CD4-positive, alpha-beta memory T cell (primary cell): ENCODE data around the gene AMDHD2. TPM values are rescaled to one million over a fixed set of nuclear protein-coding genes. Genes with fewer than 3 reads are reported as not detected.

Source experiments
- CTCF ChIA-PET: fragments of 350-600 bp; sonication (Branson Sonifier 250); formaldehyde crosslinking; loops from one replicate; lab custom pipeline; 2021; ENCODE audit warnings: inconsistent platforms; ENCODE audit not compliant: partially characterized antibody; lab: Charles Lee
- POLR2A ChIA-PET: fragments of 350-600 bp; sonication (Branson Sonifier 250); formaldehyde crosslinking; loops from one replicate; lab custom pipeline; 2021; ENCODE audit not compliant: partially characterized antibody; lab: Charles Lee
- DNase-seq, 5 donors: peaks; one replicate each; pipeline versions ENCODE4 v3.0.0 to v3.0.0-alpha.2; 2020 to 2022; ENCODE audit warnings: mixed read lengths in 1 of 5
- H3K27ac ChIP-seq: one replicate; pipeline ENCODE4 v1.7.0; 2013; ENCODE audit warnings: low read depth, low read length
- H3K27me3 ChIP-seq: 2 replicates; pipeline ENCODE4 v1.7.0; 2013; ENCODE audit warnings: mild to moderate bottlenecking, low read length, moderate library complexity; ENCODE audit not compliant: insufficient read depth
- H3K36me3 ChIP-seq: 2 replicates; pipeline ENCODE4 v1.7.0; 2013; ENCODE audit warnings: mild to moderate bottlenecking, low read length, moderate library complexity; ENCODE audit not compliant: insufficient read depth
- H3K4me1 ChIP-seq: 2 replicates; pipeline ENCODE4 v1.7.0; 2013; ENCODE audit warnings: mild to moderate bottlenecking, low read length, moderate library complexity; ENCODE audit not compliant: insufficient read depth
- H3K4me3 ChIP-seq, 2 donors: one replicate each; pipeline ENCODE4 v1.7.0; 2013; ENCODE audit warnings: low read length in 2 of 2, mild to moderate bottlenecking in 1 of 2
- H3K9me3 ChIP-seq, 2 donors: one replicate each; pipeline ENCODE4 v1.7.0; 2013; ENCODE audit warnings: low read length in 2 of 2, control low read depth in 1 of 2; ENCODE audit not compliant: control insufficient read depth in 1 of 2
- H3K27ac Mint-ChIP-seq, 7 donors: one replicate each; pipeline ENCODE4 v1.8.0; 2020 to 2021; ENCODE audit warnings: mixed read lengths in 7 of 7, mild to moderate bottlenecking in 6 of 7, inconsistent platforms in 3 of 7, moderate library complexity in 3 of 7
- H3K27me3 Mint-ChIP-seq, 2 donors: one replicate each; pipeline ENCODE4 v1.8.0; 2020 to 2021; ENCODE audit warnings: mixed read lengths in 2 of 2
- H3K36me3 Mint-ChIP-seq, 2 donors: one replicate each; pipeline ENCODE4 v1.8.0; 2020 to 2021; ENCODE audit warnings: mixed read lengths in 2 of 2, inconsistent platforms in 1 of 2, mild to moderate bottlenecking in 1 of 2
- H3K4me1 Mint-ChIP-seq, 4 donors: one replicate each; pipeline ENCODE4 v1.8.0; 2020 to 2021; ENCODE audit warnings: mixed read lengths in 4 of 4, mild to moderate bottlenecking in 1 of 4
- H3K4me3 Mint-ChIP-seq, 8 donors: one replicate each; pipeline ENCODE4 v1.8.0; 2020 to 2021; ENCODE audit warnings: mixed read lengths in 8 of 8, mild to moderate bottlenecking in 7 of 8, moderate library complexity in 6 of 8, inconsistent platforms in 3 of 8
- H3K9me3 Mint-ChIP-seq, 8 donors: one replicate each; pipeline ENCODE4 v1.8.0; 2020 to 2021; ENCODE audit warnings: mixed read lengths in 8 of 8, mild to moderate bottlenecking in 5 of 8, inconsistent platforms in 3 of 8, moderate library complexity in 1 of 8
- intact Hi-C: fragments of 100-400 bp; cut with micrococcal nuclease; formaldehyde crosslinking; loops from one replicate; pipeline ENCODE4 v1.15.1; 2023
- polyA plus RNA-seq, 2 donors: library from polyadenylated mRNA; unstranded; fragments of 300-500 nt; fragmentation: Illumina TruSeq; gene quantifications; one replicate each; pipeline ENCODE4 v1.2.3, GENCODE V29; 2021
- total RNA-seq, 2 experiments: library from RNA; stranded (reverse); gene quantifications; one replicate each; pipeline ENCODE4 v1.2.3, GENCODE V29; 2021

AMDHD2 gene
- total and polyA plus RNA-seq, 4 experiments from 2014 or later, result 17.0 to 121 (median 68.1) TPM

DNA sequence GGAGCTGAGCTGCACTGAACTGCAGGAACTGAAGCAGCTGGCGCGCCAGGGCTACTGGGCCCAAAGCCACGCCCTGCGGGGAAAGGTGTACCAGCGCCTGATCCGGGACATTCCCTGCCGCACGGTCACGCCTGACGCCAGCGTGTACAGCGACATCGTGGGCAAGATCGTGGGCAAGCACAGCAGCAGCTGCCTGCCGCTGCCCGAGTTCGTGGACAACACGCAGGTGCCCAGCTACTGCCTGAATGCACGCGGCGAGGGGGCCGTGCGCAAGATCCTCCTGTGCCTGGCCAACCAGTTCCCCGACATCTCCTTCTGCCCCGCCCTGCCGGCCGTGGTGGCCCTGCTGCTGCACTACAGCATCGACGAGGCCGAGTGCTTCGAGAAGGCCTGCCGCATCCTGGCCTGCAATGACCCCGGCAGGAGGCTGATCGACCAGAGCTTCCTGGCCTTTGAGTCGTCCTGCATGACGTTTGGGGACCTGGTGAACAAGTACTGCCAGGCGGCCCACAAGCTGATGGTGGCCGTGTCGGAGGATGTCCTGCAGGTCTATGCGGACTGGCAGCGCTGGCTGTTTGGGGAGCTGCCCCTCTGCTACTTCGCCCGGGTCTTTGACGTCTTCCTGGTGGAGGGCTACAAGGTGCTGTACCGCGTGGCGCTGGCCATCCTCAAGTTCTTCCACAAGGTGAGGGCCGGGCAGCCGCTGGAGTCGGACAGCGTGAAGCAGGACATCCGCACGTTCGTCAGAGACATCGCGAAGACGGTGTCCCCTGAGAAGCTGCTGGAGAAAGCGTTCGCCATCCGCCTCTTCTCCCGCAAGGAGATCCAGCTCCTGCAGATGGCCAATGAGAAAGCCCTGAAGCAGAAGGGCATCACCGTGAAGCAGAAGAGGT, 23.7 kb upstream of the AMDHD2 start:
- Mint-ChIP-seq H3K27ac (no peak overlapping the region), H3K27me3 (no peaks in the 10 kb centered on the region), H3K36me3 (peaks cover 6% of the 10 kb centered on the region in 2 donors), H3K9me3 (no peaks in the 10 kb centered on the region), H3K4me1 (no peaks in the 10 kb centered on the region), H3K4me3 (no peak overlapping the region)
- intact Hi-C loops, result no loop called here
- CTCF ChIA-PET, result interaction anchor here (1.0 to 4.4 kb wide), 2 partner anchors 10 to 302 kb away, joined by 3 to 17 read pairs; no protein-coding TSS in a partner anchor
- Histone ChIP-seq H3K27ac (no peak overlapping the region), H3K4me1 (no peaks in the 10 kb centered on the region), H3K36me3 (no peaks in the 10 kb centered on the region), H3K27me3 (no peaks in the 10 kb centered on the region), H3K4me3 (no peak overlapping the region), H3K9me3 (no peaks in the 10 kb centered on the region)
- POLR2A ChIA-PET, result no interaction called here
- no peak for DNase-seq

DNA sequence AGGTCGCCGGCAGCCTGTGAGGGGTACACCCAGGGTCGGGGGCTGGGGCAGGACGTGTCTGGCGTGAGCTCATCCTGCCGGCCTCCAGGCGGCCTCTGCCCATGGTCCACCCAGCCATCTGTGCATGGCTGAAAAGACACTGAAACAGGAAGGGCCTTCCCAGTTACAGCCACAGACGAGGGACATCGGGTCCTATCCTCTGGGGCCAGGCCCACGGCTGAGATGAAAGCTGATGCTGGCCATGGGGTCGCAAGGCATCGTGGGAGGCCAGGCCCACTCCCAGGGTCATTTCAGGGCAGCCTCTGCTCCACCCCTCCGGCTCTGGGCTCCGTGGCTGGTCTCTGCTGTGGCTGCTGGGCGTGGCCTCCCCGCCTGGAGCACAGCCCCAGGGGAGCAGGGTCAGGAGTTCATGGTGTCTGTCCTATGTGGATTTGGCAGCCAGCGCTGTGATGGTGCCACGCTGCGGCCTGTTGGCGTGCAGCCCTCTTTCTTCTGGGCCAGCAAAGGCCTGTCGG, 23.0 kb upstream of the AMDHD2 start:
- Mint-ChIP-seq H3K9me3 (no peaks in the 10 kb centered on the region), H3K36me3 (peaks cover 6% of the 10 kb centered on the region in 2 donors), H3K4me1 (no peaks in the 10 kb centered on the region), H3K27me3 (no peaks in the 10 kb centered on the region), H3K4me3 (no peak overlapping the region), H3K27ac (no peak overlapping the region)
- CTCF ChIA-PET, result interaction anchor here (0.5 to 4.4 kb wide), 3 partner anchors 11 to 578 kb away, joined by 3 to 17 read pairs (median 3); no protein-coding TSS in a partner anchor
- intact Hi-C loops, result no loop called here
- H3K27me3 ChIP-seq, result no peaks in the 10 kb centered on the region
- no peak overlapping the region for H3K4me3 ChIP-seq
- H3K9me3 ChIP-seq, result no peaks in the 10 kb centered on the region
- H3K36me3 ChIP-seq, result no peaks in the 10 kb centered on the region
- H3K27ac ChIP-seq, result no peak overlapping the region
- no peak for DNase-seq
- POLR2A ChIA-PET, result no interaction called here
- H3K4me1 ChIP-seq, result no peaks in the 10 kb centered on the region

DNA sequence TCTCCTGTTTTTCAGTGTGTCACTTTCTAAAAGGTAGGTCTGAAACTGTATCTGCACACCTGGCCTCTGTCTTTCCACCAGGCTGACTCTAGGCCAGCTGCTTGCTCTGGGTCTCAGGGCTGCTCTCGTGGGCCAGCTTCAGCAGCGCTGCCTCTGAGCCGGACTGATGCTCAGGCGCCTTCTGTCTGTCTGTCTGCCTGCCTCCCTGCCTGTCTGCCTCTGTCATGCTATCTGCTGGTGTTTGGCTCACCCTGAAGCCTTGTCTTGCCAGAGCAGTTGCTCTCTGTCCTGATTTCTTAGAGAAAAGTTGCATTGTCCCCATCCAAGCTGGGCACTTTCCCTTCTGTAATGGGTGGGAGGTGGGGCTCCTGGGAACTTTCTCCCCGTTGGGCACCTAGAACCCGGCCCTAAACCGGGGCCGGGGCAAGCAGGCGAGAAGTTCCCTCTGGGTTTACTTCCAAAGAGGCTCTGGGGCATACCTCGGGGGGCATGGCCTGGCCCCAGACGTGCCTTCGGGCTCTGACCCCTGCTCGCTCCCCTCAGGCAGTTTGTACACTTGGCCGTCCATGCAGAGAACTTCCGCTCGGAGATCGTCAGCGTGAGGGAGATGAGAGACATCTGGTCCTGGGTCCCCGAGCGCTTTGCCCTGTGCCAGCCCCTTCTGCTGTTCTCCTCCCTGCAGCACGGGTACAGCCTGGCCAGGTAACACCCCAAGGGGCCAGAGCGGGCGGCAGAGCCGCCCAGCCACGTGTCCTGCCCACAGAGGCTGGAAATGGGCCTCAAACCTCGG, 22.3 kb upstream of the AMDHD2 start:
- Histone ChIP-seq H3K9me3 (no peaks in the 10 kb centered on the region), H3K27ac (no peak overlapping the region), H3K27me3 (no peaks in the 10 kb centered on the region), H3K36me3 (no peaks in the 10 kb centered on the region), H3K4me1 (no peaks in the 10 kb centered on the region), H3K4me3 (no peak overlapping the region)
- ChIA-PET CTCF (interaction anchor here (1.0 to 4.4 kb wide), 2 partner anchors 11 to 303 kb away, joined by 3 to 17 read pairs; no protein-coding TSS in a partner anchor), POLR2A (no interaction called here)
- no peaks in the 10 kb centered on the region for H3K27me3 Mint-ChIP-seq
- H3K4me1 Mint-ChIP-seq, result no peaks in the 10 kb centered on the region
- H3K27ac Mint-ChIP-seq, result no peak overlapping the region
- H3K9me3 Mint-ChIP-seq, result no peaks in the 10 kb centered on the region
- DNase-seq, result no peak
- peaks cover 6% of the 10 kb centered on the region in 2 donors for H3K36me3 Mint-ChIP-seq
- no peak overlapping the region for H3K4me3 Mint-ChIP-seq
- intact Hi-C loops, result no loop called here

DNA sequence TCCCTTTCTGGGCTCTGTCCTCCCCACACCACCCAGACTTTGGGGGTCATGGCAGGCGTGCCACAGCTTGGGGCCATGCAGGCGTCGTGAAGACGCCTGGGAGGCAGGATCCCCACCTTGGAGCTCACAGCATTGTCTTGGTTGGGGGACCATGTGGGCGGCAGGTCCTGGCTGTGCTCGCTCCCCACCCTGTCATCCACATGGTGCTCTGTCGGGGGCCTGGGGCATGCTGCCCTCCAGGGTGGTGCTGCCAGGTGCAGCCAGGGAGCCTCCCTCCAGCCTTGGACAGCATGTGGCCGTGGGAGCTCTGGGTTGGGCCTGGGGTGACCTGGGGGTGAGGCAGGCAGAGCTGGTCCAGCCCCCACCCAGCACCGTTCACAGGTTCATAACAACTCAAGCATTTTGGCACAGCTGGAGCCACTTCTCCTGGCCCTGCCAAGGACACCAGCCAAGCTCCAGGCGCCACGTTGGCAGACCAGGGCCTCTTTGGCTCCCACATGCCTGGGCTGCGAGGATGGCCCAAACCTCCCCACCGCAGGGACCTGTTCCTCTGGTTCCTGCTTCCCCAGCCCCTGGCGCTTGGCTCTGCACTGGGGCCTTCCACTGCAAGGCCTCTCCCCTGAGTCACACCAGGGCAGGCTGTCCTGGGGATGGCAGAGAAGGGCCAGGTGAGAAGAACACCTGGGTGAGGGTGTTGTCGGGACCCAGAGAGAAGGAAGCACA, 21.5 kb upstream of the AMDHD2 start:
- Histone ChIP-seq H3K4me3 (no peak overlapping the region), H3K36me3 (no peaks in the 10 kb centered on the region), H3K4me1 (no peaks in the 10 kb centered on the region), H3K9me3 (no peaks in the 10 kb centered on the region), H3K27me3 (no peaks in the 10 kb centered on the region), H3K27ac (no peak overlapping the region)
- H3K9me3 Mint-ChIP-seq, result no peaks in the 10 kb centered on the region
- intact Hi-C loops, result no loop called here
- no peak overlapping the region for H3K4me3 Mint-ChIP-seq
- H3K36me3 Mint-ChIP-seq, result peaks cover 6% of the 10 kb centered on the region in 2 donors
- ChIA-PET CTCF (interaction anchor here (4.4 kb wide), 1 partner anchor 304 kb away, joined by 17 read pairs; no protein-coding TSS in a partner anchor), POLR2A (no interaction called here)
- H3K27ac Mint-ChIP-seq, result no peak overlapping the region
- H3K4me1 Mint-ChIP-seq, result no peaks in the 10 kb centered on the region
- no peak for DNase-seq
- no peaks in the 10 kb centered on the region for H3K27me3 Mint-ChIP-seq

DNA sequence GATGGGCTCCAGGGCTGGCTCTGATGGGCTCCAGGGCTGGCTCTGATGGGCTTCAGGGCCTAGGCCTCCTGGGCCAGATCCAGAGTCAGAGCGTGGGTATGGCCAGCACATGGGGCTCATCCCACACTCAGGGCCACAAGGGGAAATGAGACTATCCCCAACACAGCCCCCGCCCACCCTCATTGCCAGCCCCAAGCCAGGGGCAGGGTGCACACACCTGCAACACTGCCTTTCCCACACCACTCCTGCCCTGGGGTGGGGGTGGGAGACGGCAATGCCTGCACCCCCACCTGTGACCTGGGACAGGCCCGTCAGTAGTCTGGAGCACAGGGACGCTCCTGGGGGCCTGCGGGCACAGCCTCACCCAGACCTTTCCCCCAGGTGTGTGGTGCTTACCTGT, 20.7 kb upstream of the AMDHD2 start:
- Histone ChIP-seq H3K36me3 (no peaks in the 10 kb centered on the region), H3K27me3 (no peaks in the 10 kb centered on the region), H3K4me1 (no peaks in the 10 kb centered on the region), H3K4me3 (no peak overlapping the region), H3K27ac (no peak overlapping the region), H3K9me3 (no peaks in the 10 kb centered on the region)
- no peaks in the 10 kb centered on the region for H3K9me3 Mint-ChIP-seq
- ChIA-PET POLR2A (interaction anchor here (2.3 kb wide), 1 partner anchor 159 kb away, joined by 6 read pairs; the partner anchor contains the start of gene ABCA3), CTCF (interaction anchor here (4.4 kb wide), 1 partner anchor 305 kb away, joined by 17 read pairs; no protein-coding TSS in a partner anchor)
- DNase-seq, result no peak
- no peaks in the 10 kb centered on the region for H3K27me3 Mint-ChIP-seq
- no peak overlapping the region for H3K4me3 Mint-ChIP-seq
- intact Hi-C loops, result no loop called here
- no peaks in the 10 kb centered on the region for H3K4me1 Mint-ChIP-seq
- H3K27ac Mint-ChIP-seq, result no peak overlapping the region
- peaks cover 6% of the 10 kb centered on the region in 2 donors for H3K36me3 Mint-ChIP-seq

DNA sequence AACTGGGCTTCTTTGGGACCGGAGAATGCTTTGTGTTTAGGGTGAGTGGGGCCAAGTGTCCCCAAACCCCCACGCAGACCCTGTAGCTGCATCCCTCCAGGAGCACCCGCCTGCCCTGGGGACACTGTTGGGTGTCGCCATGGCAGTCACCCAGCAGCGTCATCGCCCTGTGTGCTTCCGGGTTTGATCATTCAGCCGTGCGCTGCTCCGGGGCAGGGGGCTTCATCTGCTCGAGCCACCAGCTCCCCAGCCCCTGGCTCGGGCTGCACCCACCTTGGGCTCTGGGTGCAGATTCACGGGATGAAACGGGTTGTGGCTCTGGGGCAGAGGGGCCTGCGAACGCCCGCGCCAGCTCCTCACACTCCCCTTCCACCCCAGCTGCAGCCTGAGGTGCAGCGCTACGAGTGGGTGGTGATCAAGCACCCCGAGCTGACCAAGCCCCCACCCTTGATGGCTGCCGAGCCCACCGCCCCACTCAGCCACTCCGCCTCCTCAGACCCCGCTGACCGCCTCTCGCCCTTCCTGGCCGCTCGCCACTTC, 20.2 kb upstream of the AMDHD2 start:
- Mint-ChIP-seq H3K27ac (no peak overlapping the region), H3K27me3 (no peaks in the 10 kb centered on the region), H3K4me3 (no peak overlapping the region), H3K36me3 (peaks cover 6% of the 10 kb centered on the region in 2 donors), H3K9me3 (no peaks in the 10 kb centered on the region), H3K4me1 (no peaks in the 10 kb centered on the region)
- intact Hi-C loops, result loop anchor here (2.0 kb wide), 1 partner anchor 25 kb away; the partner anchor contains the start of gene TBC1D24
- no peak overlapping the region for H3K4me3 ChIP-seq
- no peaks in the 10 kb centered on the region for H3K4me1 ChIP-seq
- H3K27ac ChIP-seq, result no peak overlapping the region
- no peak for DNase-seq
- no peaks in the 10 kb centered on the region for H3K9me3 ChIP-seq
- POLR2A ChIA-PET, result interaction anchor here (2.3 kb wide), 1 partner anchor 160 kb away, joined by 6 read pairs; the partner anchor contains the start of gene ABCA3
- no peaks in the 10 kb centered on the region for H3K36me3 ChIP-seq
- H3K27me3 ChIP-seq, result no peaks in the 10 kb centered on the region
- CTCF ChIA-PET, result interaction anchor here (4.4 kb wide), 1 partner anchor 306 kb away, joined by 17 read pairs; no protein-coding TSS in a partner anchor
